WERI-Rb-1 (cell line): ENCODE data around the gene BICDL1.

Experiments used
- DNase-seq: peaks from one replicate; pipeline ENCODE4 v3.0.0-alpha.2; 2020
- H3K27ac ChIP-seq: fragments of 250-450 bp; sonication (Bioruptor Pico); 2 replicates; pipeline ENCODE4 v1.5.1; 2020; ENCODE audit warnings: mild to moderate bottlenecking, moderate library complexity
- H3K27me3 ChIP-seq: fragments of 250-450 bp; sonication (Bioruptor Pico); 2 replicates; pipeline ENCODE4 v1.5.1; 2021; ENCODE audit warnings: mild to moderate bottlenecking, low read depth, moderate library complexity; ENCODE audit not compliant: insufficient read depth, severe bottlenecking
- H3K36me3 ChIP-seq: fragments of 250-450 bp; sonication (Bioruptor Pico); 2 replicates; pipeline ENCODE4 v1.5.1; 2020; ENCODE audit warnings: mild to moderate bottlenecking, moderate library complexity
- H3K4me3 ChIP-seq: 2 replicates; pipeline ENCODE4 v1.5.1; 2011; ENCODE audit warnings: low read depth, mild to moderate bottlenecking, control low read depth, low read length
- H3K9me3 ChIP-seq: fragments of 250-450 bp; sonication (Bioruptor Pico); 2 replicates; pipeline ENCODE4 v1.5.1; 2021; ENCODE audit warnings: mild to moderate bottlenecking, moderate library complexity; ENCODE audit not compliant: severe bottlenecking
- CTCF ChIP-seq: IDR thresholded peaks from 2 replicates; pipeline ENCODE4 v1.5.1; 2011; ENCODE audit warnings: low read depth, mild to moderate bottlenecking, control low read depth, inconsistent platforms, low read length

The BICDL1 gene

GRCh38 chr12:120051535-120051934 lies 62.5 kb downstream of the BICDL1 start:
- H3K27me3 ChIP-seq, result no peaks in the 10 kb centered on the region
- no peaks in the 10 kb centered on the region for H3K9me3 ChIP-seq
- H3K4me3 ChIP-seq, result no peak overlapping the region
- TF ChIP-seq CTCF, result no peak
- no peak overlapping the region for H3K27ac ChIP-seq
- DNase-seq, result no peak
- peaks cover 5% of the 10 kb centered on the region; the same call in 1 of the 2 replicates for H3K36me3 ChIP-seq

DNA sequence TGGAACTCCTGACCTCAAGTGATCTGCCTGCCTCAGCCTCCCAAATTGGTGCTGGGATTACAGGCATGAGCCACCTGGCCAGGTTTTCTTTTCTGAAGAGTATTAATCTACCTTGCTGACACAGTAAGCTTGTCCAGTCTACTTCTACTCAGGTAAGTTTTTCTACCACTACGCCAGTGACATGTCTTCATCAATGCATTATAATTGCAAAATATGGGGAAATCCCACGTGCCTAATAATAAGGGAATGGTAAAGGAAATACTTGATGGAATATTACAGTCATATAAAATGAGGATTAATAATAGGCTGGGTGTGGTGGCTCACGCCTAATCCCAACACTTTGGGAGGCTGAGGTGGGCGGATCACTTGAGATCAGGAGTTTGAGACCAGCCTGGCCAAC lies 65.3 kb downstream of the BICDL1 start:
- no peak for DNase-seq
- H3K27ac ChIP-seq, result no peak overlapping the region
- H3K27me3 ChIP-seq, result no peaks in the 10 kb centered on the region
- H3K9me3 ChIP-seq, result no peaks in the 10 kb centered on the region
- peaks cover 5% of the 10 kb centered on the region; the same call in 1 of the 2 replicates for H3K36me3 ChIP-seq
- H3K4me3 ChIP-seq, result no peak overlapping the region
- no peak for TF ChIP-seq CTCF

DNA sequence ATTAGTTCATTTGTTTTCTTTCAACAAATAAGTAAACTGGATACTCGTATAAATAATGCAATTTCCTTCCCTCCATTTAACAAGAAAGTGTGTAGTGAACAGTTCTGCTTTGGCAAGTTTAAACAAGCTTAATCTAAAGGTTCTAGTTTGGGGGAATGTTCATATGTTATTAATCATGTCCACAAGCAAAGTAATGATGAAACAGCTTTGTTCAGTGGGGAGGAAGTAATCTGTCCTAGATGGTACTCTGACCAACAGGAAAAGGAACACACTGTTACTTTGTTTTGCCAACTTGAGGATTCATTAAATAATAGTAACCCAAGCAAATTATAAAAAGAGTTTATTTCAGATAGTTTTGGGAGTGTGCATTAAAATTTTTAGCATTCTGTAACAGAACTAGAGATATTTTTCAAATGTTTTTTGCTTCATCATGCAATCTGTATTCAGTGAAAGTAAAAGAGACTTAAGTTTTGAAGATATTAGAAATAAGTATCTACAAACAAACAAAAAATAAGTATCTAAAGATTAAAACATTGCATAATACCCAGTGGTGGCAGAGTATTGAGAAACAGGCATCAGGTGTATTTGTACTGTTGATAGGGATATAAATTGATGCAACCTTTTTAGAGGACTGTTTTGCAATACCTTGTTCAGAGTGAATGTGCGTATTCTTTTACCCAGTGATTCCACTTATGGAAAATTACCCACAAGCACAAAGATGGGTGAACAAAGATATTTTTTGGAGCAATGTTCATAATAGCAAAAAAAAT lies 66.4 kb downstream of the BICDL1 start:
- H3K27ac ChIP-seq, result no peak overlapping the region
- DNase-seq, result no peak

GRCh38 chr12:120056739-120057138 lies 67.7 kb downstream of the BICDL1 start:
- DNase-seq, result no peak
- TF ChIP-seq CTCF, result no peak
- no peak overlapping the region for H3K27ac ChIP-seq
- no peak overlapping the region for H3K4me3 ChIP-seq
- peaks cover 5% of the 10 kb centered on the region; the same call in 1 of the 2 replicates for H3K36me3 ChIP-seq
- no peaks in the 10 kb centered on the region for H3K9me3 ChIP-seq
- no peaks in the 10 kb centered on the region for H3K27me3 ChIP-seq

More for the DNA sequence above, 66.4 kb downstream of the BICDL1 start:
- TF ChIP-seq CTCF, result no peak
- Histone ChIP-seq H3K27me3 (no peaks in the 10 kb centered on the region), H3K9me3 (no peaks in the 10 kb centered on the region), H3K4me3 (no peak overlapping the region), H3K36me3 (peaks cover 5% of the 10 kb centered on the region; the same call in 1 of the 2 replicates)

DNA sequence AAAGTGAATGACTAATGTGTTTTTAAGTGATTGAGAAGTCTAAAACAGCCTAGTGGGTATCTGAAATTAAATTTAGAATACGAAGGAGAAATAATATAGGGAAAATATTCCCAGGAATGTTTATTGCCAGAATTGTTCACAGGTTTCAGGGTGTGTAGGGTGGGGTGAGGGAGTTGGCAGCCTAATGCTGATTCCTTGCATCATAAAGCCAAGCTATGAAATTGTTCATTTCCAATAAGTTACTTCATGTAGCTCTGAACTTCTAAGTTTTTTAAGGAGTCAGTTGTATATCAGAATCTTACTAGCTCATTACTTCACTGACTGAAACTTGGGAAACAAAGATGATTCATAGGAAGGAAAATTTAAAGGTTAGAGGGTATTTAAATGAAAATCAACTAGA lies 71.2 kb downstream of the BICDL1 start:
- no peaks in the 10 kb centered on the region for H3K9me3 ChIP-seq
- no peak for DNase-seq
- TF ChIP-seq CTCF, result no peak
- peaks cover 7% of the 10 kb centered on the region for H3K36me3 ChIP-seq
- no peak overlapping the region for H3K27ac ChIP-seq
- no peaks in the 10 kb centered on the region for H3K27me3 ChIP-seq
- no peak overlapping the region for H3K4me3 ChIP-seq

- Histone ChIP-seq H3K27ac (no peak overlapping the region), H3K4me3 (no peak overlapping the region), H3K36me3 (peaks cover 12% of the 10 kb centered on the region), H3K27me3 (no peaks in the 10 kb centered on the region), H3K9me3 (no peaks in the 10 kb centered on the region)
- DNase-seq, result no peak
- no peak for TF ChIP-seq CTCF
These were observed 71.7 kb downstream of the BICDL1 start for GRCh38 chr12:120060717-120061116.
